ENCODE results near the gene CDH20. TPM values are rescaled to one million over a fixed set of nuclear protein-coding genes. Genes with fewer than 3 reads are reported as not detected.

CDH20 gene
- total RNA-seq, 1 experiment from 2014 or later: not detected

- no peak for ATAC-seq
- BruUV-seq (replicated peaks): no TSS peak
- Histone ChIP-seq H3K9ac (ENCODE audit: low read length) (no peak overlapping the region), H2AFZ (ENCODE audit: low read depth, low read length, poor library complexity, severe bottlenecking) (no peak overlapping the region), H3K4me3 (replicated peaks in 1 of 2; ENCODE audit: low read depth in 1 of 2, low read length in 2 of 2) (no peak overlapping the region), H3K4me1 (ENCODE audit: control insufficient read depth in 1 of 2, insufficient read depth in 2 of 2, low read length in 2 of 2) (no peaks in the 10 kb centered on the region), H3K36me3 (ENCODE audit: control insufficient read depth in 1 of 2, insufficient read depth in 2 of 2, low read length in 2 of 2) (no peaks in the 10 kb centered on the region), H4K20me1 (ENCODE audit: insufficient read depth) (no peaks in the 10 kb centered on the region), H3K4me2 (ENCODE audit: low read length) (no peak overlapping the region), H3K27ac (ENCODE audit: low read depth, low read length) (no peak overlapping the region), H3K27me3 (ENCODE audit: insufficient read depth, low read length) (no peaks in the 10 kb centered on the region), H3K9me2 (ENCODE audit: insufficient read depth) (no peaks in the 10 kb centered on the region), H3K79me2 (ENCODE audit: insufficient read depth, low read length) (no peaks in the 10 kb centered on the region), H3K9me3 (ENCODE audit: control insufficient read depth in 1 of 2, insufficient read depth in 1 of 2, low read depth in 1 of 2, low read length in 2 of 2) (no peaks in the 10 kb centered on the region)
- ChIA-PET POLR2A (no interaction called here), CTCF (no interaction called here), RAD21 (ENCODE audit: low non-redundant PET in 1 of 2, low total read pairs in 2 of 2, uncharacterized antibody in 2 of 2, unreplicated experiment in 2 of 2) (no interaction called here)
- no peak for DNase-seq (ENCODE audit: low read depth, low spot score)
- TF ChIP-seq POLR2AphosphoS5 (IDR thresholded peaks at IDR 0.05; ENCODE audit: low read depth, low read length) (no peak), REST (IDR thresholded peaks at IDR 0.05; ENCODE audit: low read depth) (no peak), SRF (IDR thresholded peaks at IDR 0.05; ENCODE audit: low read depth) (no peak), MAX (IDR thresholded peaks at IDR 0.05) (no peak), FOSL1 (IDR thresholded peaks at IDR 0.05; ENCODE audit: low read depth) (no peak), ELF1 (IDR thresholded peaks at IDR 0.05; ENCODE audit: borderline replicate concordance, low read depth) (no peak), CBX3 (IDR thresholded peaks at IDR 0.05; ENCODE audit: low read depth) (no peak), SIN3A (IDR thresholded peaks at IDR 0.05; ENCODE audit: low read depth) (no peak)
- intact Hi-C loops (cut with micrococcal nuclease): no loop called here
Observed at GRCh38 chr18:61554946-61555361, 221.7 kb downstream of the CDH20 start.
